Measurements from ENCODE around the gene KCNQ1.

DNA sequence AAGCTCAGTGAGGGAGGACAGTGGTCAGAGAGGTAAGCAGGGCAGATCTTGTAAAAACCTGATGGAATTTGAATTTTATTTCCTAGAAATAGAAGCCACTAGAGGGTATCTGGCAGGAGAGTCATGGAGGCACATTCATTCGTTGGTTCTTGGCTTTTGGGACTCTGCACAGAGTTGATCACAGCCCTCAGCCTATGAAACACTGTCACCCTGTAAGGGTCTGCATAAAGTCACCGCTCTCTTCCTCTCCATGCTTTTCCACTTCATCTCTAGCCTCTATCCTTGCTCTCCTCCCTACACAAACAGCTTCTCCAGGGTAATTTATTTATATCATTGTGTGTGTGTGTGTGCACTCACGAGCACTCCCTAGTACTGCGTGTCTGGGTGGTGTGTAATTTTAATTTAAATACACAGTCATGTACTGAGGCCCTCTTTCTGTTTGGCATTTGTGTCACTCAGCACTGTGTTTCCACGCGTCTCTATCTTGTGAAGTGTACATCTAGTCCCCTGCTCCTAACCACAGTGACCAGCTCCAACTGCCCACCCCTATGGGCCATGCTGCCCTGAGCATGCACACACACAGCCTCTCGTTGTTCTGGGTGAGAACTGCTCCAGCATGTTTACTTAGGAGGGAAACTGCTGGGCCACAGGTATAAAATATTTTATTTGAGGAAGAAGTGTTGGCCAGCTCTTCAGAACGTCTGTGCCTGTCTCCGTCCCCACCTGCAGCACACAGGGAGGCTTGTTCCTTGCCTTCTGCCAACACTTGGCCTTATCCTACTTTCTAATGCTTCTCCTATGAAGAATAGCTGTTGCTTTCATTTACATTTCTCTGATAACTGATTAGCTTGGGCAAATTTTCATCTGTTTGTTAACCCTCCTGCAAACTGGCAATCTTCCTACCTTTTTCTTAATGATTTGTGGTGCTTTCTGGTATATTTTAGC, 250.5 kb downstream of the KCNQ1 start:
- TF ChIP-seq POLR2AphosphoS5 (IDR thresholded peaks at IDR 0.05; ENCODE audit: low read depth) (no peak), JUNB (IDR thresholded peaks at IDR 0.05; ENCODE audit: unreplicated experiment) (no peak)
- TF ChIP-seq, protein P1, sequence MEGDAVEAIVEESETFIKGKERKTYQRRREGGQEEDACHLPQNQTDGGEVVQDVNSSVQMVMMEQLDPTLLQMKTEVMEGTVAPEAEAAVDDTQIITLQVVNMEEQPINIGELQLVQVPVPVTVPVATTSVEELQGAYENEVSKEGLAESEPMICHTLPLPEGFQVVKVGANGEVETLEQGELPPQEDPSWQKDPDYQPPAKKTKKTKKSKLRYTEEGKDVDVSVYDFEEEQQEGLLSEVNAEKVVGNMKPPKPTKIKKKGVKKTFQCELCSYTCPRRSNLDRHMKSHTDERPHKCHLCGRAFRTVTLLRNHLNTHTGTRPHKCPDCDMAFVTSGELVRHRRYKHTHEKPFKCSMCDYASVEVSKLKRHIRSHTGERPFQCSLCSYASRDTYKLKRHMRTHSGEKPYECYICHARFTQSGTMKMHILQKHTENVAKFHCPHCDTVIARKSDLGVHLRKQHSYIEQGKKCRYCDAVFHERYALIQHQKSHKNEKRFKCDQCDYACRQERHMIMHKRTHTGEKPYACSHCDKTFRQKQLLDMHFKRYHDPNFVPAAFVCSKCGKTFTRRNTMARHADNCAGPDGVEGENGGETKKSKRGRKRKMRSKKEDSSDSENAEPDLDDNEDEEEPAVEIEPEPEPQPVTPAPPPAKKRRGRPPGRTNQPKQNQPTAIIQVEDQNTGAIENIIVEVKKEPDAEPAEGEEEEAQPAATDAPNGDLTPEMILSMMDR (conservative IDR thresholded peaks at IDR 0.05; ENCODE audit: low read depth in 2 of 2) = no peak
- TF ChIP-seq, protein P2, sequence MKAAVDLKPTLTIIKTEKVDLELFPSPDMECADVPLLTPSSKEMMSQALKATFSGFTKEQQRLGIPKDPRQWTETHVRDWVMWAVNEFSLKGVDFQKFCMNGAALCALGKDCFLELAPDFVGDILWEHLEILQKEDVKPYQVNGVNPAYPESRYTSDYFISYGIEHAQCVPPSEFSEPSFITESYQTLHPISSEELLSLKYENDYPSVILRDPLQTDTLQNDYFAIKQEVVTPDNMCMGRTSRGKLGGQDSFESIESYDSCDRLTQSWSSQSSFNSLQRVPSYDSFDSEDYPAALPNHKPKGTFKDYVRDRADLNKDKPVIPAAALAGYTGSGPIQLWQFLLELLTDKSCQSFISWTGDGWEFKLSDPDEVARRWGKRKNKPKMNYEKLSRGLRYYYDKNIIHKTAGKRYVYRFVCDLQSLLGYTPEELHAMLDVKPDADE (IDR thresholded peaks at IDR 0.05) = no peak

Data from GM23338 (cell line).